NCI-H510A (cell line): ENCODE measurements around the gene ALS2.
"Not testable (repeated sequence)": the region's sequence is repeated elsewhere in the genome, so short reads cannot be mapped to it uniquely, and the experiment has no call there.

Experiments
- DNase-seq: peaks from one replicate; lab custom pipeline; 2025; lab: John Stamatoyannopoulos, UW

ALS2 gene

DNA sequence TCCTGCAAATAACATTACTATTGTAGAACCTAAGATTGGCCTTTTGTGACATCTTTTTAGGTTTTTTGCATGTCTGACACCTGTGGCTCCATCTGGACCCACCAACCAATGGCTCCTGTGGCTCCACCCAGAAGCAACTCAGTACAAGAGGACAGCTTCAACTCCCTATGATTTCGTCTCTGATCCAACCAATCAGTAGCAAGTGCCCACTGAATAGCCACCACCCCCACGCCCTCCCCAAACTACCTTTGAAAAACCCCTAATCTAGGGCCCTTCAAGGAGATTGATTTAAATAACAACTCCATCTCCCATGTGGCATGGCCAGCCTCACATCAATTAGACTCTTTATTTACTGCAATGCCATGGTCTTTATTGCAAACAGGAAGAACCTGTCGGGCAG, 105.9 kb downstream of the ALS2 start:
- DNase-seq = no peak

DNA sequence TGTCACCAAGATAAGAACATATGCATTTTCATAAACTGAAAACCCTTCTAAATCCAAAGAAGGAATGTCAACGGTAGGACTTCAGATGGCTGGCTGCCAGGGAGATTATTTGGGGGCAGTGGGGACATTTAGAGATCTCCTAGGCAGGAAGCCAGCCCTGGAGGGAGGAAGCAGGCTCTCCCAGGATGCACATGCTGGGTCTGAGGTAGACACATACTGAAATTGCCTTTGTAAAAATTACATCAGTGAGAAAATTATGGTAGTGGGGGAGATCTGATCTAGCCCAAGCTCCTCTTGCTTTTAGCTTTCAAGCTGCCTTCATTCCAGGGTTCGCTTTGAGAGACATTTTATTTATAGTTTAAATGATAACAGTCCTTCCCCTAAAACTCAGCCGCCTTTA, 106.4 kb downstream of the ALS2 start:
- no peak for DNase-seq

DNA sequence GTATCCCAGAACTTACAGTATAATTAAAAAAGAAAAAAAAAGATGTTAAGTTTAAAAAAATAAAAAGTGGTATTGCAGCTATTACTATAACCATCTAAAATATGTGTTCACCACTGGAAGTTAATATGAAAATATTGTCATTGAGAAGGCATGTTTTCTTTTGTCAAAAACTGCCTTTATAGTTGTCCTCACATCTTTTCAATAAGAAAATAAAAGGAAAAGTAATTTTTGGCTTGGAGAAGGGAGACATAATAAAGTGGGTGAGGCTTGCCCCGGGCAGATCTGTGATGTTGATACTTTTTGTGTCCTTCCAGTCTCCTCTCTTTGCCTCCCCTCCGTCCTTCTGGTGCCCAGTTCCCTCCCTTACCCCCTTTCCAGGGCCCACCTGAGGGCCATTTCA, 107.2 kb downstream of the ALS2 start:
- no peak for DNase-seq

DNA sequence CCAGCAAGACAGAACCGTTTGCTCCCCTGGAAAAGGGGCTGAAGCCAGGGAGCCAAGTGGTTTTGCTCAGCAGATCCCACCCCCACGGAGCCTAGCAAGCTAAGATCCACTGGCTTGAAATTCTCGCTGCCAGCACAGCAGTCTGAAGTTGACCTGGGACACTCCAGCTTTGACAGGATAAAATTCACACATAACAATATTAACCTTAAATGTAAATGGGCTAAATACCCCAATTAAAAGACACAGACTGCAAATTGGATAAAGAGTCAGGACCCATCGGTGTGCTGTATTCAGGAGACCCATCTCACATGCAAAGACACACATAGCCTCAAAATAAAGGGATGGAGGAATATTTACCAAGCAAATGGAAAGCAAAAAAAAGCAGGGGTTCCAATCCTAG, 109.5 kb downstream of the ALS2 start:
- not testable (repeated sequence) for DNase-seq

DNA sequence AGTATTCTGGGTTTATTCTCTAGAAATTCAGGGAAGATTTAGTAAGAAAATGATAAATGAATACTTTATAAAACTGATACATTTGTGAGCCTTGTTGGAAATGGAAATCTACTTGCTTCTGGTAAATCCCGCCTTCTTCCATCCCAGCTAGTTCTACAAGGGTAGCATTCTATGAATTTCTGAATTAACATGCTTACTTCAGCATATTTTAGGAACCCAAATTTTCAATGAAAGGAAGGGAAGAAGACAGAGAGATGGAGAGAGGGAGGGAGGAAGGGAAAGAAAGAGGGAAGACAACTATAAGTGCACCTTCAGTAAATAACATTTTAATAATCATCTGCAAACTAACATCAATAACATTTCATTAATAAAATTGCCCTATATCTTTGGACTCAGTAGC, 110.9 kb downstream of the ALS2 start:
- DNase-seq = no peak

DNA sequence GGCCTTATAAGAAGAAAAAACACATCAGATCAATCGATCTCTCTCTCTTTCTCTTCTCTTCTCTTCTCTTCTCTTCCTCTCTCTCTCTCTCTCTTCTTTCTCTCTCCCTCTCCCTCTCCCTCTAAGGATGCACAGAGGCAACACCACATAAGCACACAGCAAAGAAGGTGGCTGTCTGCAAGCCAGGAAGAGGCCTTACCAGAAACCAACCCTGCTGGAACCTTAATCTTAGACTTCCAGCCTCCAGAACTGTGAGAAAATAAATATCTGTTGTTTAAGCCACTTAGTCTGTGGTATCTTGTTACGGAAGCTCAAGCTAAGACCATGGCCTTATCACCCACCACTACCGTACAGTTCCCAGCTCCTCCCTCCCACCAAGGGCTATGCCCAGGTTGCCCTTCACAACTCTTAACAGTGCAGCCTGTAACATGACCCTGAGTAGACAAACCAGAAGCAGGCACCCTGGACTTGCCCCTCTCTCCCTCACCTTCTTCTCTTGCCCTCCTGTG, 112.3 kb downstream of the ALS2 start:
- DNase-seq = peak; percentile 23

DNA sequence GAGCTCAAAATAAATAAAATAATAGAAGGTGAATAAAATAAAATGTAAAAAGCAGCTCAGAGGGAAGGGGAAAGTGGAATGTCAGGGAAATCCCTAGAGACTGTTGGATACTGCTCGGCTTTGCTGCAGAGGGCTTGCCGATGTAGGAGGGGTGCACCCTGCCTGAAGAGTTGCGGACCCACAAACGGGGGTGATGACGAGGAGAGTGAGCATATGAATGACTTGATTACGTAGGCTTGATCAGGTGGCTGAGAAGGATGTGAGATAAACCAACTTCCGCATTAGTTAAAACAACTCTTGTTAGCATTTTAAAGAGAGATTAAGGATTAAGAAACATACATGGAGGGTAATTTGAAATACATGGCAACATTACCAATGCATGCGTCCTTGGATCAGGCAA, 116.4 kb downstream of the ALS2 start:
- DNase-seq = no peak

DNA sequence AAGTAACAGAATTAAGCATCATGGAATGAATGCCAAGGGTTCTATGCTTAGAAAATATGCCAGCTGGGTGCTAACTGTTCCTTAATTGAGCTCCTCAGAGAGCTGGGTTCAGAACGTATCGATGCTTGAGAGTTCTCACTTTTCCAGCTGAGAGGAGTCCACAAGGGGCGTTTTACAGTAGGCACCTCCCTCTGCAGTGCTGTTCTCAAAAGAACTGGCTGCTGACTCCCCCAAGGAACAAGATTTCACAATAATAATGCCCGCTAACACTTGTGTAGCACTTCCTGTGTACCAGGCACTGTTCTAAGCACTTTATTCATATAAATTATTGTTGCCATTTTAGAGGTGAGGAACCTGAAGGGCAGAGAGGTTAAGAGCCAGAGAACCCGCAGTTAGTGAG, 119.4 kb downstream of the ALS2 start:
- no peak for DNase-seq

DNA sequence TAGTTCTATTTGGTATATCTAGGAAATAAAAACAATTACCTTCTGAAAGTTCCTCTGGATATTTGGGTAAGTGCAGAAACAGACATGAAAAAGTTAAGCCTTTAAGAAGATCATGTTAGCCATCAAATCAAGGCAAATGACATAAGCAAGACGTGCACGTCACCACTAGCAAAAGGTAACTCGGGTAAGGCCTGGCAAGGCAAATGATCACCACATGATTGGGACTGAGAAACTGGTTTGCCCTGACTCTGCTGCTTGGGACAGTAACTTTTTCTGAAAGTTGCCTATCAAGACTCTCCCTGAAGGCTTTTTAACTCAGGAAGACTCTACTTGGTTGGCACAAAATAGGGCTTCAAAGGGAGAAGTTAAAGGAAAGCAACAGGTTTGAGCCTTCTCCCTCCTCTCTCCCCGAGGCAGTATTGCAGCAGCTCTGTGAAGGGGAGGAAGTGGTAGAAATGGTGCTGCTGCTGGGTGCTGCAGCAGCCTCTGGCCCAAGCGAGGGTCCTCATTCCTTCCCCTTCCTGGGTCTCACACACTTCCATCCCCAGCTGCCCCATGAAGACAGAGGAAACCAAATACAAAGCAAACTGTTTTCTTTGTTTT, 120.3 kb downstream of the ALS2 start:
- no peak for DNase-seq

DNA sequence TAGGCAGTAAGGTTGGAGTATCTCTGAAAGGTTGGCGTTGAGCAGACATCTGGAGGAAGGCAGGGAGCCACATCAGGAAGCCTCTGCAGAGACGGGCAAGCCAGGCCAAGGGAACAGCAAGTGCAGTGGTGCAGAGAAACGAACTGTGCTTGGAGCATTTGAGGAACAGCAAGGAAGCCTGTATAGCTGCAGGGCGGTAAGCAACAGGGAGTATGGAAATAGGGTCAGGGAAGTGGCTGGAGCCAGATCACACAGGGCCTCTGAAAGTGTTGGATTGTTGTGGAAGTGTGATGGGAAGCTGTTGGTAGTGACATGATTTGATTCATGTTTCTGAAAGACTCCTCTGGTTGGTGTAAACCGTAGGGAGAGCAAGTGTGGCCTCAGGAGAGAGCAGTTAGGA, 124.0 kb downstream of the ALS2 start:
- no peak for DNase-seq

DNA sequence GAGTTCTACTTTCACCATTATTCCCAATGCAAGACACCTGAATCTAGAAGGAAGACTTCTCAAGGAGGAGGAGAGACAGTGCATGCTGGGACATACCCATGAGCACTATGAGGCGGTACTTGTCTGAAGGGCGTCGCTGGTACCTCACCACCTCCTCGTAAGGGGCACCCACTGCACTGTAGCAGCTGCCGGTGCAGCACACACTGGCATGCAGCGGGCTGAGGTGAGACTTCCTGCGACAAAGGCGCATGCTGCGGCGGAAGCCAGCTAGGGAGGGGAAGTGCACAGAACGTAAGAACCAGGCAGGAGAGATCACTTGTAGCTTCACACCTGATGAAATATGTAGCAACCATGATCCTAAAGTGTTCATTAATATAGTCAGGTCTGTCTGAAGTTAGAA, 124.6 kb downstream of the ALS2 start:
- DNase-seq = no peak

DNA sequence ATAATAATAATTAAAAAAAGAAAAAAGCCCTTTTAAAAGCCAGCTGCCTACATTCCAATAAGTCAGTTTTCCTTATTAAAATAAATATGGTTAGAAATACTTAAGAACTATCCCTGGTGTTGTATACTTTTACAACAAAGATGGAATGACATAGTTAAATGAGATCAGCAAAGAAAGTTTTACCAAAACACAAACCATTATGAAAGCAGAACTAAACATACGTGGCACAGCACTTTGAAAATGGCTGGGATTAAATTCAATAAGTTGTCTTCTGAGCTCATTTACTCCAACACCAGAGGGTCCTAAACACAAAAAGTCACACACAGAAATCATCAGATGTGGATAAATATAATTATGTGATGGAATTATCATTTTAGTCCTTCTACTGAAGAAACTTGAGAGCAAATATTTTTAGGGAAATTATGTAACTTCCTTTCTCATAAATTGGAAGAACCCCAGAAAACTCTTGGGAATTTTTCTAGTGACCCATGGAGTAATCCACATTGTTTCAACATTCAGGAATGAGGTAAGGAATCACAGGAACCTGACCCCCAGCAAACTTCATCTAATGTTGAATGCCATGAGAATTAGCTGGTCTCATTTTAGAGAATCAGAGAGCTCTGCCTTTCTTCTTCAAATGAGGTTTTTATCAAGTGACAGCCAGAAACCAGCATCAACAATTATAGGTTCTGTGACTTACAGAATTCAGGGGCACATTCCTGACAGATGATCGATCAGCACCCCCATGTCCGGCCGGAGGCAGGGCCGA, 125.9 kb downstream of the ALS2 start:
- DNase-seq = no peak

DNA sequence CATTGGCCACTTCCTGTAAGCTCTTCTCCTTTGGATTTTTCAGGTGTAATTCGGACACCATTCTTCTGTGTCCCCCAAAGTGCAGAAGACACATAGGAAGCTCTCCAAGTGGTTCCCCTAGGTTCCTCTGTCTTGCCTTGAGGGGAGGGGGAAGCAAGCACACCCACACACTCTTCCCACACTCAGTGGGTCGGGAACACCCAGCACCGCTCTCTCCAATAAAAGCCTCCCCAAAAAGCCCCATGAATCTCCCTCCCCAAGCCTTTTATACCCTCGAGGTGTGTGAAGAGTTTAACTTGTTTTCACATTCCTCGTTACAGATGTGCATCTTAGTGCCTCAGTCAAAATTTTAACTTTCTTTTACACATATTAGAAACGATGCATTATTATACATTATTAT, 127.5 kb downstream of the ALS2 start:
- DNase-seq = no peak
